Activated T-helper 2 cell treated with anti-CD3 and anti-CD28 coated beads, Interferon-gamma antibody, Interleukin-2, Interleukin-4, amounts not matched to agents 10 μg/mL and 5 μg/mL and 100 μg/mL, durations not matched to agents 14 hours and 24 hours and 36 hours (primary cell): ENCODE data around the gene DOCK4. TPM values are rescaled to one million over a fixed set of nuclear protein-coding genes. Genes with fewer than 3 reads are reported as not detected.

Experiments used
- DNase-seq: peaks from one replicate; pipeline ENCODE4 v3.0.0; 2021; ENCODE audit warnings: low spot score
- H3K27ac Mint-ChIP-seq: one replicate; pipeline ENCODE4 v1.8.0; 2021; ENCODE audit warnings: mixed read lengths
- H3K27me3 Mint-ChIP-seq: one replicate; pipeline ENCODE4 v1.8.0; 2021; ENCODE audit warnings: low read depth, mixed read lengths
- H3K36me3 Mint-ChIP-seq: one replicate; pipeline ENCODE4 v1.8.0; 2021; ENCODE audit warnings: low read depth, mixed read lengths
- H3K4me1 Mint-ChIP-seq: one replicate; pipeline ENCODE4 v1.8.0; 2021; ENCODE audit warnings: low read depth, mixed read lengths
- H3K4me3 Mint-ChIP-seq: one replicate; pipeline ENCODE4 v1.8.0; 2021; ENCODE audit warnings: low read depth, mild to moderate bottlenecking, moderate library complexity, mixed read lengths
- H3K9me3 Mint-ChIP-seq: one replicate; pipeline ENCODE4 v1.8.0; 2021; ENCODE audit warnings: mixed read lengths
- intact Hi-C: fragments of 100-400 bp; cut with micrococcal nuclease; formaldehyde crosslinking; loops from one replicate; pipeline ENCODE4 v1.15.1; 2023
- total RNA-seq: library from RNA; stranded (reverse); gene quantifications from 2 replicates; pipeline ENCODE4 v1.2.3, GENCODE V29; 2022

DOCK4 gene
- total RNA-seq, 1 donor from 2014 or later: 0.41 TPM

DNA sequence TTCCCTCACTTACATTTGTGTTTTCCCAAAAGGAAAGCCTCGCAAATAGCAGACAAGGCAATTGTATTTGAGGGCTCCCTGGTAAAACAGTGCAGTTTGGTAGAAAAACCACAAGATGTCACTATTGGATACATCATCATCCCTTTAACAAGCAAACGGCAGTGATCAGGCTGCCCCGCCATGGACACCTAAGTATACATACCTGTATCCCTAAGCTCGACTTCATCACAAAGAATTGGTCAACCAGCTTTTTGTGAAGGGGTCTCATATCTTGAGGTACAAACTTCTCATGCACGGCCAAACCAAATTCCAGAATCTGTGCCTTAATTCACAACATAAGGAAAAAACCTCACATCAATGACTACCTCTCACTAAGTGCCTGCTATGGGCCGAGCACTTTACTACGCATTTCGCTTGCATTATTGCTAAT lies 464.4 kb downstream of the DOCK4 start:
- Mint-ChIP-seq H3K27ac (no peak overlapping the region), H3K36me3 (no peaks in the 10 kb centered on the region), H3K9me3 (no peaks in the 10 kb centered on the region), H3K4me3 (no peak overlapping the region), H3K27me3 (peaks cover 4% of the 10 kb centered on the region), H3K4me1 (no peaks in the 10 kb centered on the region)
- intact Hi-C loops: no loop called here
- no peak for DNase-seq

DNA sequence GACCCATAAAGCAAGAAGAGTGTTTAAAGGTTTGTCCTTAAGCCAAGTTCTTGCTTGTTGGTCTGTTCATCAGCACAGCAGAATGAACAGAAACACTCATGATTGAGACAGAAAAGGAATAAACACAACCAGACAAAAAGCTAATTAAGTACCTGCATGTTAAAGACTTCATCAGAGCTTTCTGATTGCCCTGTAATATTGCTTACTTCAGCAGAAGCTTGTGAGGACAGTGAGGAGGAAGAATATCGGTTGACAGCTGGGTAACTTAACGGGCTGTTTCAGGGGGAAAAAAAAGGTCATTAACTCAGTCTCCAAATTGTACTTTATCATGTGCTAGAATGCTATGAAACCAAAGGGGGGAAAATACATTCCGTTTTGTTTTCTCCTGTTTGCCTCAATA lies 465.3 kb downstream of the DOCK4 start:
- Mint-ChIP-seq H3K27me3 (peaks cover 5% of the 10 kb centered on the region), H3K27ac (no peak overlapping the region), H3K4me1 (no peaks in the 10 kb centered on the region), H3K36me3 (no peaks in the 10 kb centered on the region), H3K9me3 (no peaks in the 10 kb centered on the region), H3K4me3 (no peak overlapping the region)
- intact Hi-C loops: no loop called here
- no peak for DNase-seq

DNA sequence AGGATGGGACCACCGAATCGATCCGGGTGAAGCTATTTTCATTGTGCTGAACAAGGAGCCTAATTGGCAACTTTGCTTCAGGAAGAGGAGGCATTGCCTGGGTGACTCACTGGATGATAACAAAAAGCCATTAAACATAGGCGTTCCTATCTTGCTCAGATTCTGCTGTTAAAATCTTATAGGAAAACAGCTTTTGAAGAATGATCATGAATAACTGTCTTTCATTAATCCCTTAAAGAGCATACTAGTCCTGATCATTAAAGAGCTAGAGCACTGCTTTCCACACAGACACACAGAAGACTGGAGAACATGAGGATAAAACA lies 469.7 kb downstream of the DOCK4 start:
- no peak for DNase-seq
- intact Hi-C loops: loop anchor here (5.0 to 10.0 kb wide), 3 partner anchors 252 to 1894 kb away; no protein-coding TSS in a partner anchor
- H3K27ac Mint-ChIP-seq: no peak overlapping the region
- H3K9me3 Mint-ChIP-seq: no peaks in the 10 kb centered on the region
- no peak overlapping the region for H3K4me3 Mint-ChIP-seq
- H3K27me3 Mint-ChIP-seq: peaks cover 5% of the 10 kb centered on the region
- no peaks in the 10 kb centered on the region for H3K36me3 Mint-ChIP-seq
- no peaks in the 10 kb centered on the region for H3K4me1 Mint-ChIP-seq

DNA sequence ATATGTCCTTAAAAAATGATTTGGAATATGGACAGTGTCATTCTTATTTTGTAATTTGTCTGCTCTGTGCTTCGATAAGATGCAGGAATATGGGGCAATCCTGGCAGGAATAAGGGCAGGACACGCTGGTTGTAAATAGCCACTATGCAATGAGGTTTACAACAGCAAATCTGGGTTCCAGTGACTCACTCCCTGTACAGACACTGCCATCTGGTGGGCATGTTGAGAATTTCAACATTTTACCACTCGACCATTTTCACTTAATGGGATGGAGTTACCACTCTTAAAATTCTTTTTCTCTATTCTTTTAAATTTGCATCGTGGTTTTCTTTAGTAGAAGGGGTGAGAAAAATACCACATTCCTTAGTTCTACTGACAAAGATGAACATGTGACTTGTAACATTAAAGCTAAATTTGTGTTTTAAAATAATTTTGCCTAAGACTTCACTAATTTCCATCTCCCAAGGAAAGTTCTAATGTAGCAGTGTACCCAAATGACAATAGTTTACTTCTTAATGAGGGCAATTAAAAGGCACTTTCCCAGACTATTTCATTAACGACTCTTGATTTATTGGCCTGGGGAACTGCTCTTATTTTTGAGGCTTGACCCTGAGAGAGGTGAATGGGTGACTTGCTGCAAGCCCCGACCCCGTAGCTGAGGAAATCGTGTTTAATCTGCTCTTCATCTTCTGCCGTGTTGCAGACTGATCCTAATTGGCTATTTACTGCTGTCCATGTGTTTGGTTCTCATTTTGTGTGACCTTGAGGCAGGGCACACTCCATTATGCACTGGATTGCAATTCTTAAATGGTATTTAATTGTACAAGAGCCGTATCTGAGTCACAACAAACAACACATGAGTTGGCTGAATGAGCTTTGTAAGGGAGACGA lies 470.3 kb downstream of the DOCK4 start:
- Mint-ChIP-seq H3K27me3 (peaks cover 5% of the 10 kb centered on the region), H3K4me3 (no peak overlapping the region), H3K36me3 (no peaks in the 10 kb centered on the region), H3K4me1 (no peaks in the 10 kb centered on the region), H3K27ac (no peak overlapping the region), H3K9me3 (no peaks in the 10 kb centered on the region)
- intact Hi-C loops: loop anchor here (5.0 to 10.0 kb wide), 3 partner anchors 251 to 1894 kb away; no protein-coding TSS in a partner anchor
- DNase-seq: peak; percentile 22

DNA sequence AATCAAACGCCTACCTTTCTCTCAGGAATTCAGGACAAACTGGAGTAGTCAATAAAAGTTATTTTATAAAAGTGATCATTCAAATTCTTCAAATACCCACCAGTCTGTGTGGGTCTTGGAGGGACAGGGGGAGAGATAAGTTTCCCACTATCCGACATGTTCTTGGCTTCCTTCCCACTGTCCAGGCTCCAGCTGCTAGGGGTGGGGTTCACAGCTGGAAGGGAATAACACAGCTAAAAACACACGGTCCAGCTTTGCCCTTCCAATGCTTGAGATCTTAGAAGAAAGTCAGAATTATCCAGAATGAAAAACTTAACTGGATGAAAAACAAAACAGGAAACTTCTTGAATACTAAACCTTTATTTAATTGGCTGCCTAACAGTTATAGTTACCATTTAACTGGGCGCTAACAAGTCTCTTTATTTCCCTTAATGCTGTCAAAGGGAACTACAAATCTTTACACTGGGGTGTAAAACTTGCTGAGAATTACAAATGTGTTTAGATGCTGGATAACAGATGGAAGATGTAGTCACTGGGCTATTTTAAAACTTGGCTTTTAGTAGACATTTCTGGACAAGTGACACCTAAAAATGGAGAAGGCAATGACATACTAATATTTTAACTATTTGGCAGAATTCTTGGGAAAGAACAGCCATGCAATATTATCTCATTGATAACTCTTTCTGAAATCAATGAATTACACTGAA lies 471.1 kb downstream of the DOCK4 start:
- intact Hi-C loops: loop anchor here (5.0 to 10.0 kb wide), 3 partner anchors 250 to 1893 kb away; no protein-coding TSS in a partner anchor
- Mint-ChIP-seq H3K36me3 (no peaks in the 10 kb centered on the region), H3K4me1 (no peaks in the 10 kb centered on the region), H3K27ac (no peak overlapping the region), H3K4me3 (no peak overlapping the region), H3K9me3 (no peaks in the 10 kb centered on the region), H3K27me3 (peaks cover 5% of the 10 kb centered on the region)
- DNase-seq: no peak

DNA sequence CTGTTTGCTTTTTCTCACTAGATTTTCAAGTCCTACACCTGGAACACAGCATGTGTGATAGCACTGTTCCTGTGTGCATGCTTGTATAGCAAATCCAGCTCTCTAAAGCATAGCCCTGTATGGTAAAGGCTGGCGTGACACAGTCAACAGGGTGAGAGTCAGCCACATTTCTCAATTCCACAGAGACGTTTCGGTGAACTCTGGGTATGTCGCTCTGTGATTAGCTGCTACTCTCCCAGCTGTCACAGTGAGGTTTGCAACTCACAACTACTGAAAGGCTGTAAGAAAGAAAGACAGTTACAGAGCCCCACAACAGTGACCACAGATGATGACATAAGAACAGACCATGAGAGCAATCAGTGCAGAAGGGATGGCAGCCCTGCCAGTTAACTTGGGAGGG lies 473.3 kb downstream of the DOCK4 start:
- no peaks in the 10 kb centered on the region for H3K36me3 Mint-ChIP-seq
- no peaks in the 10 kb centered on the region for H3K9me3 Mint-ChIP-seq
- DNase-seq: no peak
- no peak overlapping the region for H3K27ac Mint-ChIP-seq
- intact Hi-C loops: loop anchor here (10.0 kb wide), 2 partner anchors 248 to 408 kb away; no protein-coding TSS in a partner anchor
- no peaks in the 10 kb centered on the region for H3K4me1 Mint-ChIP-seq
- H3K27me3 Mint-ChIP-seq: peaks cover 5% of the 10 kb centered on the region
- H3K4me3 Mint-ChIP-seq: no peak overlapping the region

DNA sequence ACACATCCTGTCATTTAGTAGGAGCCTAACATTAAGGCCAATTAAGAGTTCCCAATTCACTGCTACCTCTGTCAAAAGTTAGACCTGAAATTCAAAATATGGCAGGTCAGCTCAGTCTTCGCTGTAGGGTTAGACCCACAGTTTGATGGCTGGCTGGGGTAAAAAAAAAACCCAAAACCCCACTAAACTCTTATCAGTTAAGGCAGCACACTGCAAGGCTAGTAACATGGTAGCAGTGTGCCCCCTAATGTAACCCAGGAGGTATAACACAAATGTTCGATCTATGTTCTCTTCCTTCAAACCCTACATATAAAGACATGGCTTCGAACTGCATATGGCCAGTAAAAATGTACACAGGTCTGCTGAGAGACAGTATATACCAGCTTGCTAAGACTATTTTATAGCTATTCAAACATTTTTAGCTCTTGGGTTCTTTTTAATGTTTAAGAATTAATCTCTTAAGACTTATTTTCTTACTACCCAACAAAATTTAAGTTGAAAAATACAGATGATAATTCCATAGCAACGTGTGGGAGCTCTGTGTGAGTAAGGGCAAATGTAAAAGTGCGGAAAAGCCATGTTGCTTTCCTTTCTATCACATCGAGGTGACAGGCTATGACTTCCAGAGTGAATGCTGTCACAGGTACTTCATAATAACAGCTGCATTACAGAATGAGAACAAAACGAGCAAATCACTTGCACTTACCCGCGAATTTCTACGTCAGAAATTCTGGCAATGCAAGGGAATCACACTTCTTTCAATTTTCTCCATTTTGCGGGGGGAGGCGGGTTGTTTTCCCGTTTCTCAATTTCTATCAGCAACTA lies 475.5 kb downstream of the DOCK4 start:
- Mint-ChIP-seq H3K27ac (no peak overlapping the region), H3K27me3 (no peaks in the 10 kb centered on the region)
- intact Hi-C loops: loop anchor here (2.0 to 10.0 kb wide), 3 partner anchors 246 to 634 kb away; no protein-coding TSS in a partner anchor

DNA sequence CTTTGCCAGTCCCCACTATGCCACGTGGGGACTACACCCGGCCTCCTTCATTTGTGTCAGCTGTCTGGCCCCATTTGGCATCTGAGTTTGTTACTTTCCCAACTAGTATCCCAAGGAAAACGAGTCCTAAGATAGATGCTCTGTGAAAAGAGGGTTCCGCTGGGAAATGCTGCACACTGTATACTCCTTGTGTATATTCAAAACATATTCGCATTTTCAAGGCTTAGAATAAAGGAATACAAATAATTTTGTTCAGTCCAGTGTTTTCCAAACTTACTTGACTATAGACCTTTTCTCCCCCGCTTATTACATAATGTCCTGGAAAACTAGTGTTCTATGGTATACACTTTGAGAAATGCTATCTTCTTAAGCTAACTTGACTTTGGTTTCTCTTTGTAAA lies 476.1 kb downstream of the DOCK4 start:
- Mint-ChIP-seq H3K27ac (no peak overlapping the region), H3K9me3 (no peaks in the 10 kb centered on the region), H3K36me3 (no peaks in the 10 kb centered on the region), H3K27me3 (no peaks in the 10 kb centered on the region), H3K4me1 (no peaks in the 10 kb centered on the region), H3K4me3 (no peak overlapping the region)
- intact Hi-C loops: loop anchor here (2.0 to 10.0 kb wide), 3 partner anchors 245 to 633 kb away; no protein-coding TSS in a partner anchor
- DNase-seq: no peak

More for the DNA sequence above, 475.5 kb downstream of the DOCK4 start:
- Mint-ChIP-seq H3K4me3 (no peak overlapping the region), H3K4me1 (no peaks in the 10 kb centered on the region), H3K9me3 (no peaks in the 10 kb centered on the region), H3K36me3 (no peaks in the 10 kb centered on the region)
- DNase-seq: no peak

DNA sequence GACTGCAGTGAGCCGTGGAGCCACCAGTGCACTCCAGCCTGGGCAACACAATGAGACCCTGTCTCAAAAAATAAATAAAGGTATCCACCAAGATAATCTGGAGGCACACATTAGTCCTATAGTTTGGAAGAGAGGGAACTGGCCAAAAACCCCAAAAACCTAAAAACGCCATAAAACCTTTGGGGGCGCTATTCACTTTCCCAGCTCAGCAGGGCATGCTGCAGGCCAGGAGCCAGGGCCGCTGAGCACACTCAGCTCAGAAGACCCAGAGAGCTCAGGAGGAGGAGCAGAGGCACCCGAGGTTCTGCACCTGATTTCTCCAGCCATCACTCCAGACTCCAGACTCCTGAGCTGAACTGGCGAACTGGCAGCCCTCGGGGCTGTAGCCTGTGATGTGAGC lies 476.7 kb downstream of the DOCK4 start:
- Mint-ChIP-seq H3K4me1 (no peaks in the 10 kb centered on the region), H3K36me3 (no peaks in the 10 kb centered on the region), H3K27me3 (no peaks in the 10 kb centered on the region), H3K4me3 (no peak overlapping the region), H3K27ac (no peak overlapping the region), H3K9me3 (no peaks in the 10 kb centered on the region)
- intact Hi-C loops: no loop called here
- no peak for DNase-seq

DNA sequence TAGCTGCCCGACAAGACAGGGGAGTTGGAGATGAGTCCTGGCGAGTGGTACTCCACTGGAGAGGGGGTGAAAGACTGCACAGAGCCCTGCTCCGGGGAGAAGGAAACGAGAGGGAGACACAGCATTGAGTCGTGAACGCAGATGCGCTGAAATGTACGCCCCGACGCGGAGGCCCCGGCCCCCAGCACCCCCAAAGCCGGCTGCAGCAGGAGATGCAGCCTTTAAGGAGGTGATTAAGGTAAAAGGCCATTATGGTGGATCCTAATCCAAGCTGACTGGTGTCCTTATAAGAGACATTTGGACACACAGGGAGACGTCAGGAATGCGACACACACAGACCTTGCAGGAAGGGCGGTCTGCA lies 477.6 kb downstream of the DOCK4 start:
- Mint-ChIP-seq H3K4me3 (no peak overlapping the region), H3K27me3 (peaks cover 3% of the 10 kb centered on the region), H3K4me1 (no peaks in the 10 kb centered on the region), H3K27ac (no peak overlapping the region), H3K36me3 (no peaks in the 10 kb centered on the region), H3K9me3 (no peaks in the 10 kb centered on the region)
- intact Hi-C loops: no loop called here
- DNase-seq: no peak

DNA sequence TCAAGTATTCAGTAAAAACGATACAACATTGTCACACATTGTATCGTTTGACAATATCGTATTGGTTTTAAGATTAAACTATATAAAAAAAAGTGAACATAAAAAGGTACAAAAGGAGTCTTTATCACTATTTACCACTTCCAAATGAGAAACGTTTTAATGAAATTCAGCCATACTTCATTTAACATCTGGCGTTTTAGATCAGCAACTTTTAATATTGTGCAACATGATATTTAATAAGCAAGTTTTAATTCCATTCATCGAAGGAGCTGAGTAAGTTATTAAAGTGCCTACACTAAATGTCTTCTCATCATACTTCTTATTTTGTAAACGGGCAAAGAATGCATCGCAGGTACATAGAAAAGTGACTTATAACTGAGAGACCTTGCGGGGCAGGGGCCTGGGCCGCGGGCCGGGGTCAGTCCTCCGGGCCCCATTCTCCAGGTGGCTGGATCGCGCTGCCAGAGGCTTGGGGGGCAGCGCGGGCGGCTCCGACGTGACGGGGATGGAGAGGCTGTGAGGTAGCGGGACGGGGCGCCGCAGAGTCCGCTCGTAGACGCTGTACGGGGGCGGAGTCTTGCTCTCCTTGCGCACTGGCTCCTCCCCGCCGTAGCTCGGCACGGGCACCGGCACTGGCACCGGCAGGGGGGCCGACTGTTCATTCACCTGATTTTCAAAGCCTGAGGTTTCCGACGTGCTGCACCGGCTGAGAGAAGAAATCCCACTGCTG lies 478.1 kb downstream of the DOCK4 start:
- intact Hi-C loops: no loop called here
- no peaks in the 10 kb centered on the region for H3K36me3 Mint-ChIP-seq
- no peaks in the 10 kb centered on the region for H3K4me1 Mint-ChIP-seq
- DNase-seq: no peak
- no peak overlapping the region for H3K4me3 Mint-ChIP-seq
- no peak overlapping the region for H3K27ac Mint-ChIP-seq
- no peaks in the 10 kb centered on the region for H3K9me3 Mint-ChIP-seq
- peaks cover 3% of the 10 kb centered on the region for H3K27me3 Mint-ChIP-seq

DNA sequence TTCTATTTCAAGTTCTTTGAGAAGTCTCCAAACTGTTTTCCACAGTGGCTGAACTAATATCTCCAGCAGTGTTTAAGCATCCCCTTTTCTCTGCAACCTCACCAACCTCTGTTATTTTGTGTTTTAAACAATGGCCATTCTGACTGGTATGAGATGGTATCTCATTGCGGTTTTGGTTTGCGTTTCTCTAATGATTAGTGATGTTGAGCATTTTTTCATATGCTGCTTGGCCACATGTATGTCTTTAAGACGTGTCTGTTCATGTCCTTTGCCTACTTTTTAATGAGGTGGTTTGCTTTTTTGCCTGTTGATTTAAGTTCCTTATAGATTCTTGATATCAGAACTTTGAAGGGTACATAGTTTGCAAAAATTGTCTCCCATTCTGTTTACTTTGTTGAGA lies 487.3 kb downstream of the DOCK4 start:
- Mint-ChIP-seq H3K4me1 (no peaks in the 10 kb centered on the region), H3K4me3 (no peak overlapping the region), H3K27me3 (peaks cover 2% of the 10 kb centered on the region), H3K36me3 (no peaks in the 10 kb centered on the region), H3K9me3 (no peaks in the 10 kb centered on the region), H3K27ac (no peak overlapping the region)
- intact Hi-C loops: no loop called here
- no peak for DNase-seq
